HG02678 (cell line): ENCODE measurements around the gene CCM2.

ENCODE experiments used
- ATAC-seq: cut with Tn5 transposase; IDR thresholded peaks from one replicate; pipeline ENCODE4 v1.9.1; 2021; ENCODE audit warnings: mild to moderate bottlenecking, moderate library complexity; ENCODE audit not compliant: unreplicated experiment

Gene CCM2

DNA sequence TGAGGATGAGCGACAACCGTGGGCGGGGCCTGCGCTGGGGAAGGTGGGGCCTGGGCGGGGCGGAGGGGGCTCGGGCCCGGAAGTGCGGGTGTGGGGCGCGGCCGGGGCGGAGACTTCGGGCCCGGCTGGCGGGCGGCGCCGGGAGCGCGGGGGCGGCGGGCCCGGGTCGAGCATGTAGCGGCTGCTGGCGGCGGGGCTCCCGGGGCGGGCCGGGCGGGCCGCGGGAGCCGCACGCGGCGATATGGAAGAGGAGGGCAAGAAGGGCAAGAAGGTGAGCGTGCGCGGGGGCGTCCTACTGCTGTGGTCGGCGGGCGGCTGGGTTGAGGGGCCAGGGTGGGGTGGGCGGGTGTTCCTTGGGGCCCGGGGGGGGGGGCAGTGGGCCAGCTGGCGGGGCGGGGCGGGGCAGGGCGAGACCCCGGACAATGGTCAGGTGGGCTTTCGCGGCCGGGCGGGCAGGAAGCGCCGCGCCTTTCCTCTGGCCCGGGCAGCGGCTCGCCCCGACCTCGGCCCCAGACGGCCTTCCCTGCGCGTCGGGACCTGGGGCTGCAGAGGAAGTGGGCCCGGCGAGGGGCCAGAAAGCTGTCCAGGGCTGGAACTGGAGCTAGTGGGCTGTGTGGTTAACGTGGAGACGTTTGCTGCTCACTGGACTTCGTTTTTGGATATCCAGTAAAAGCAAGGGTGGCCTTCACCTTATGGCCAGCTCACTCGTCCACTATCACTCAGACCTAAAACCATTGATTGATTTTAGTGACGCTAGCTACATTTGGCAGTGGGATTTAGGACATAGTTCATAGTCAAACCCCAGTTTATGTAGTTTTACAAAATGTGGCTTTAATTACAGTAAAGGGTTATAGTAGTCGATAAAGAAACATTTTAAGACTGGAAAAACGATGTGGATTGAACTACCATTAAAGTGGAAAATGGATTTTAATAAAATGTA is at the start of gene CCM2:
TSS of gene CCM2 (plus strand) at position 109 of the 940 bp plus-strand sequence. CDS start at position 242, 133 bp downstream.
- no peak for ATAC-seq

DNA sequence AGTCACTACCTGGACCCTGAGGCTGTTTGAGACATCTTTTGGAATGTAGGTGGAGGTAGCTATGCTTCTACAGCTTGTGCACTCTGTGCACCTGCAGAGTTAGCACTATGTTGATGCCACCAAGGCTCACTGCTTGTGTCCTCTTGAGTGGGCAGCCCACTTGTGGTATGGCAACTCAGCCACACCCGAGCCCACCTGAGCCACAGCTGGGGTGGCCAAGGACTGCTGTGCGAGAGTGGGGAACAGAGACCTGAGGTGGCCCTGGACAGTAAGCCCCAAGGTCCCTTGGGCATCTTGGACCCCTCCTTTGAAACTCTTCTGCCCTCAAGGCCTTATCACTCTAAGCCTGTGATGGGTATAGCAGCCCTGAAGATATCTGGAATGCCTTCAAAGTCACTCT is 46.8 kb upstream of the CCM2 start:
- no peak for ATAC-seq

DNA sequence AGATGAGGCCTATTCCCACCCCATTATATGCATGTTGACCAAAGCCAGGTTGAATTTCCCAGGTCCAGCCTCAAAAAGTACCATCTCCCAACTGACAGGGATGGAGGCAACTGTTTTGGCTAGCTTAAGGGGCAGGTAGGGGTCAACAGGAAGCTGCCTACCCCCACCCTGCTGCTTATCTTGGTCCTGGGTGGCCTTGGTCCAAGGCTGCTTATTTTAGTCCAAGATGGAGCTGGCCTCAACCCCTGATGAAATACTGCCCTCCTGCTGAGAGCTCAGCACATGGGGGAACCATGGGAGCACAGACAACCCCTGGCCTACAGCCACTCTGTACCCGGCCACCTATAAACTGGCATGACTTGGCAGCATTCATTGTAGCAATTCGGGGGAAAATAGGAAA is 44.3 kb upstream of the CCM2 start:
- ATAC-seq = no peak

DNA sequence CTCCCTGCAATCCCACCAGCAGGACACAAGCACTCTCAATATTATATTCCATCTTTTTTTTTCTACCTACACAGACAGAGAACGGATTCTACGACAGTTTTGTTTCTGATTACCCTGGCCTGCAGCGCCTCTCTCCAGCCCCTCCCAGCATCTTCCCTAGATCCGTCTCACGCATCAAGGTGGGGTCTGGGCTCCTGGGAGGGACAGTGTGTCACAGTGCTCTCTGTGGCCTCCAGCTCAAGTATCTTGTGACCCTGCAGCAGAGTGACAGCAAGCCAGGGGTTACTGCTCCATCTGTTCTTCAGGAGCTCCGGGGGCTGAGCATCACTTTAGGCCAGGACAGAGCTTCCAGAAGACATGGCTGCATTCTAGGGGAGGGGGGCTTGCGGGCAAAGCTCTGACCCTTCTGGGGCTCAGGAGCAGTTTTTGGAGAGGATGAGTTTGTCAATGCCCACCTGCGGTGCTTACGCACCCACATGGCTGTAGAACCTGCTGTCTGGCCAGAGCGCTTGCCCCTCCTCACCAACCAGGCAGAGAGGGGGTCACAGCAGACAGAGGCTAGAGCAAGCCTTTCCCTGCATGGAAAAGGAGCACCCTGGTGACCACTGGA is 43.7 kb upstream of the CCM2 start:
- ATAC-seq = no peak

DNA sequence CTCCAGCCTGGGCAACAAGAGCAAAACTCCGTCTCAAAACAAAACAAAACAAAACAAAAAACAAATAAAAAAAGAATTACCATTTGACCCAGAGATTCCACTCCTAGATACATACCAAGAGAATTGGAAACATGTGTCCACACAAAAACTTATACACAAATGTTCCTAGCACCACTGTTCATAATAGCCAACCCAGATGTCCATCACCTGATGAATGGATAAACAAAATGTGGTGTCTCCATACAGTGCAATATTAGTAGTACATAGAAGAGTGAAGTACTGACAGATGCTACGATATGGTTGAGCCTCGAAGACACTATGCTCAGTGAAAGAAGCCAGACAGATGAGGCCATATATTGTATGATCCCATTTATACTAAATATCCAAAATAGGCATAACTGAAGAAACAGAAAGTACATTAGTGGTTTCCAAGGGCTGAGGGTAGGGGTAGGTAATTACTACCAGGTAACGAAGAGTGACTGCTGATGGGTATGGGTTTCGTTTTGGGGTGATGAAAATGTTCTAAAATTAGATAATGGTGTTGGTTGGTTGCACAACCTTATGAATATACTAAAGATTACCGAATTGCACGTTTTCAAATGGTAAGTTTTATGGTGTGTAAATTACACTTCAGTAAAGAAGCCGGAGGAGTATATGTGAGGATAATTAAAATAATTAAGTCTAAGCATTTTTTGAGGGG is 41.2 kb upstream of the CCM2 start:
- ATAC-seq = no peak

DNA sequence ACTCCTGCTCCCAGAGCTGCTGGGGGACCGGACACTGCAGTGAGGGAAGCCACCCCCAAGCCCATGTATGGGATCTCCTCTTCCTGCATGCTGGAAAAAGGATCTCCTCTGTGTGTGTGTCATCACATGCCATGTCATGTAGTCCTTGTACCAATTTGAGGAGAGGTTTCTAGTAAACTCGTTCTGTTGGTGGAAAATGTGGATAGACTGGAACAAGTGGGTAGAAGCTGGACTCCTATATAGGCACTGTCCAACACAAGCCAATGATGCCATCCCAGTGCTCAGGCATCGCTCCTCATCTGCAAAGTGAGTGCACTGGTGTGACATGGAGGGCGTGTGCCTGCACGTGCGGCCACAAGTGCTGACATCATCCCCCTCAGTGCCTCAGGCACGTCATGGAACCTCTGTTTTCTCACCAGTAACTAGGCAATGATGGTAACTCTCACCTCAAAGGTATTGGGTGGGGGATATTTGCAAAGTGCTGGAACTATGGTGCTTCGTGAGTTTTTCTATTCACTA is 40.5 kb upstream of the CCM2 start:
- no peak for ATAC-seq

DNA sequence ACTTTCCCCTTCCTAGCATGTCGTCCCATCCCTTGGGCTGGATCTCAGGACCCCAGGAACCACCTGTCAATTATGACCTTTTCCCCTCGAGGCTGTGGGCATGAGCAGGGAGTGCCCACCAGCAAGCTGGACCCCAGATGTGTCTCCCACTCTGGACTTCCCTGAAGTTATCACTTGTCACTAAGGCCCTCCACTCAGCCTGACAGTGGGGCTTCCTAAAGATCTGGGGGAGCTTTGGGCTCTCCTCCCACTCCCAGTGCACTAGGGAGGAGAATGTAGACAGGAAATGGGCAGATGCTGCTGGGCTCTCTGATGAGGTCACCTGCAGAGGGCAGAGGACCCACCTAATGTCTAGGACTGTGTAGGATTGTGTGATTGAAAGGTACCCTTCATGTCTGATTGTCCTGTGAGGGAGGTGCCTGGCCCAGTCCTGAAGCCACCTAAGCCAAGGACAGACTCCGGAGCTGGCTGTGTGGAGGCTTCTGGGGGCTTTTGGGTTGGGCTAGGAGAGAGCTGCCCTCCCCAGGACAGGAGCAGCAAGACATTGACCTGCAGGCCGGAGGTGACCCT is 39.9 kb upstream of the CCM2 start:
- ATAC-seq = no peak

DNA sequence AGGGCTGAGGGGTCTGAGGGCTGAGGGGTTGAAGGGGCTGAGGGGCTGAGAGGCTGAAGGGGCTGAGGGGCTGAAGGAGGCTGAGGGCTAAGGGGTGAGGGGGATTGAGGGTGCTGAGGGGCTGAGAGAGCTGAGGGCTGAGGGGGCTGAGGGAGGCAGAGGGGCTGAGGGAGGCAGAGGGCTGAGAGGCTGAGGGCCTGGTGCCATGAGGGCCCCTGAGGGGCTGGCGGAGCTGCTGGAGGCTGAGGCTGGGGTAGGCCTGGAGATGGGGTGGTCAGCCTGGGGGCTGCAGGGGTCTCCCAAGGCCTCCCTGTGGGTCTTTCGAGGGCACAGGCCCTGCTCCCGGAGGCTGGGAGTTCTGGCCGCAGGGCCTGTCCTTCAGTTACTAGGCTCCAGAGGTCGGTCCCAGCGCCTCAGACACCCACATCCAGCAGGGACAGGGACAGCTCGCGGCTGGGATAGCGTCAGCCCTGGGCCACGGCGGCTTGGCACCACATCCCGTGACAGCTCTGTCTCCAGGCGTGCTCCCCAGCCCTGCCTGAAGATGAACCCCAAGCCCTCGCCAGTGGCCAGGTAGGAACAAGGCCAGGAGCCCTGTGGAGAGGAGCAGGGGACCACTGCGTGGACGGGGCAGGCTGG is 38.0 kb upstream of the CCM2 start:
- ATAC-seq = no peak

DNA sequence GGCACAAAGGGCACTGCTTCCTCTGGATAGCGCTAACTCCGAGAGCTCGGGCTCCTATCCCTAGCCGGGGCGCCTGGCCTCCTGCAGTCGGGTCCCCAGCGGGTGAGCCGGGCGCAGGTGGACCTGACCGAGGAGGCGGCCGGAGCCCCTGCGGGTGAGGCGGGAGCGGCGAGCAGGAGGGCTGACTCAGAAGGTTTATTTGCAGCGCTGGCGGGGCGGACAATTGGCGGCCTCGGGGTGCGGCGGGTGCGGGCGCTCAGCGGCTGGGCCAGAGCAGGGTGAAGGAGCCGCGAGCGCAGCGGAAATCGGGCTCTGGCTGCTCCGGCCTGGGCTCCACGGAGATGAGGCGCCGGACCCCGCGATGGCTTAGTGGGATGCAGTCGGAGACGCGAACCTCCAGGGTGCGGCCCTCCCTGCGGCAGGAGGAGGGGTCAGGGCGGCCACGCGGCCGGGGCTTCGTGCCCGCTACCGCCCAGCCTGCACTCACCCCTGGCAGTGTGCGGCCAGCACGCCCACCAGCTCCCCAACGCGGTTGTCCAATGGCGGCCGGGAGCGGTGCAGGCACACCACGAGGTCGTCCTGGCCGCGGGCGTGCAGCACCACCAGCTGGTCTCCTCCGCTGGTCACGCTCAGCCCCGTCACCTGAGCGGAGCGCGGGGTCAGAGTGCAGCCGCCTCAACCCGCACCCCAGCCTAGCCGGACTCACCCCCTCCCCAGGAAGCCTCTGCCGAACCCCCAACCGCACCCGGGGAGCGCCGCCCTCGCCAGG is 37.3 kb upstream of the CCM2 start:
- ATAC-seq = no peak

DNA sequence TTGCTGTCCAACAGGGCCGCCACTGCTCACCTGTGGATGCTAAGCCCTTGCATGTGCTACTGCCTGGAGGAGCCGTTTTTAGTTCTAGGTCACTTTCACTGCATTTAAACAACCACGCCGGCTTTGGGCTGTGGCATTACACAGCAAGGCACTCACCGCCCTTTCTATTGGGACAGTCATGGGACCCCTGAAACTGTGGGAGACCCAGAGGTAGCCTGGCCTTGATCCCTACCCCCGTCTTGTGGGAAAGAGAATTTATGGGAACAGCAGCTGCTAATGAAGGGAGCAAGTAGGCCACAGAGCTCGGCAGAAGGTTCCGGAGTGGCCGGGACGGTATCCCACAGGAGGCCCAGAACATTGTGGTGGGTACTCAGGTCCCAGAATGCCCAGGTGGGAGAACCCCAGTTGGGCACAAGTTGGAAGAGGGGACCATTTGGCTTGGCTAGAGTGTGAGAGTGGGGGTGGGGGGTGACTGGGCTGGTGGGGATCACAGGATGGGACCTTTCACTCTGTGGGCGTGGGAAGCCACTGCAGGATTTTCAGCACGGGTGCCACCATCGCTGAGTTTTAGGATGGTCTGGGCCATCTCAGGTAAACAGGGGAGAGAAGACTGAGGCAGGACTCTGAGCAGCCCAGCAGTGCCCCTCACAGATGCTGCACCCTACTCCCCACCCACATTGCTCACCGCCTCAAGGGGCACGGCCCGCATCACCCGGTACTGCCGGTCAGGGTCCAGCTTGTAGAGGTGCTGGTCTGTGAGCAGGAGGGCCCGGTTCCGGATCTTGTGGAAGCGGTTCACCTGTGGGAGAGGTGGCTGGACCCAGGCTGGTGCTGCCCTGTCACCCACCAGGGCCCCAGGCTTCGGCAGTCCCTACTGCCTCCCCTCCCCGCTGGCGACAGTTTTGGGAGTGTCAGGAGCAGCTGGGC is 36.4 kb upstream of the CCM2 start:
- ATAC-seq = no peak

DNA sequence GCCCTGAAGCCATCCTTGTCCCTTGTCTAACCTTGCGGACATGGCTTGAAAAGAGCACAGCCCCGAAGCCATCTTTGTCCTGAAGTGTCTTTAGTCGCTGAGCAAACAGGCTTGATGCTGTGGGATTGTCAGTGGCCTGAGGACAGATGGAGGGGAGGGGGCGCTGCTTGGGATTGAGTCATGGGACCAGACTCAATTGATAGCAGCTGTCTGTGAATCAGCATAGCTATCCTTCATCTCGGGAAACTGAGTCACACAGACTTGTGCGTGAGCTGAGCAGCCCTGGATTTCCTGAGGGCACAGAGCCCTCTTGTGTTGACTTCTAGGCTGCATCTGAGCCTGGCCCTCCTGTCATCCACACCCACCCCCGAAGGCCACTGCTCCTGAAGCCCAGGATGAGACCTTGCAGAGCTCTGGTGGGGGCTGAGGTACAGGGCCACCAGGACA is 35.6 kb upstream of the CCM2 start:
- no peak for ATAC-seq

DNA sequence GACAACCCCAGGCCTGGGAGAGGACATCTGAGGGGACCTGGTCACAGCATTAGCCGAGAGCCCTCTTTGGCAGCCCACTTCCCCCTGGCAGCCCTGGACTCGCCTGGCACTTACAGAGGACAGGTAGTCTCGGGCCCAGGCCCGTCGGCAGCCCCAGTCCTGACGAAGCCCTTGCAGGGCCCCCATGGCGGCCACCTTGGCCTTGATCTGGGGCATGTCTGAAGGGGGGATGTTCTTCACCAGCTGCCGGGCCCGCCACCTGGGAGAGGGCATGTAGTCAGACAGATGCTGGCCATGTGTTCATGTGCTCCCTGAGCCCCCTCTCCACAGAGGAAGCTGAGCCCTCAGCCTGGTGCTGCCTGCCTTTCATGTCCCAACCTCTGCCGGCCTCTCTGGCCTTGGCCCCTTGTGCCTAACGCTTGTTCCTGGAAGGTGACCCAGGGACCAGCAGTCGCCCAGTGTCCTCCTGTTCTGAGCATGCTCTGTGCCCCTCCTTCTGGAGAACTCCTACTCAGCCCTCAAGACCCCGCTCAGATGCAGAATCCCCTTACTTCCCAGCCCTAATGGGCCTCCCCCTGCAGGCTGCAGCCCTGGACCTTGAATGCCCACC is 35.1 kb upstream of the CCM2 start:
- no peak for ATAC-seq

DNA sequence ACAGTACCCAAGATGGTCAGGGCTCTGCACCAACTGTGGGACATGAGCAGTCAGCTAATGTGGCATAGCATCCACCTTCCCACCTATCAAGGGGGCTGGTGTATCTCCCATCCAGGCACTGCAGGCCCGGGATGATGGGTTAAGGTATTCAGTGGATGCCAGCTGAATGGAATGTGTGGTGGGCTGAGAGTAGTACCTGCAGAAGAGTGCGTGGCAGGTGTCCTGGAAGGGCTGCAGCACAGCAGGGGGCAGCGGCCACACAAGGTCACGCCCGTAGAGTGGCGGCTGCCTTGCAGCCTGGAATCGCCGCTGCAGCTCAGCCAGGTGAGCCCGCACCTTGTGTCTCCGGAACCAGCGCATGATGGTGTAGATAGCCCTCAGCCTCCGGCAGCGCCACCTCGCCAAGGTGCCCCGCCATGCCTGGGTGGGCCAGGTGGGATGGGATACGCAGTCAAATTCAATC is 34.5 kb upstream of the CCM2 start:
- no peak for ATAC-seq

DNA sequence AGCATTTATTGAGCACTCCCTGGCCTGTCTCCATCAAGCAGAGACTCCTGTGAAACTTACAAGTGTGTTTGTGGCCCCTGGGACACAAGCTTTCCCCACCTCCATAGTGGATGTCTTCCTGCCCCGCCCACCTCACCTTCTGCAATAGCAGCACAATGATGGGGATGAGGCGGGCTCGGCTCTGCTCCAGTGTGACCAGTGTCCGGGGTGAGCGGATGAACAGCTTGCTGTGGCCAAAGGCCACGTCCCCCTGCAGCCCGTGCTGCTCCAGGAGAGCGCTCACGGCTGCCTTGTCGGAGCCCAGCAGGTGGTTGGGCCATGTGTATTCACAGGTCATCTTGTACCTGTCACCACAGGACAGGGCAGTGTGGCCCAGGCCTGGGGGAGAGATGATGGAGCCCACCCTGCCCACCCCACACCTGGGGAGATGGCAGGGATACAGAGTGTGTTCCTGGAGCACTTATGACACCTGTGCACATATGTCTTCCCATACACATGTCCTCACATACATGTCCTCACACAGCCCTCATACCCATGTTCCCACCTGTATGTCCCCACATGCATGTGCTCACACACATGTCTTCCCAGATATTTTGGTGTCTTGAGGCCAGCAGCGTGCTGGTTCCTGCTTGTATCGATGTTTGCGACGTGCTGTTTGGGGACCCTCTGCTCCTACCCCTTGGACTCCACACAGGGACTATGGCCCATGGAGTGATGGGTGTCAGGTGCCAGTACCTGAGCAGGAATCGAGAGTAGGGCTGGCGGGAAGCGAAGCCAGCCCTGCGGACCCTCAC is 33.9 kb upstream of the CCM2 start:
- no peak for ATAC-seq

DNA sequence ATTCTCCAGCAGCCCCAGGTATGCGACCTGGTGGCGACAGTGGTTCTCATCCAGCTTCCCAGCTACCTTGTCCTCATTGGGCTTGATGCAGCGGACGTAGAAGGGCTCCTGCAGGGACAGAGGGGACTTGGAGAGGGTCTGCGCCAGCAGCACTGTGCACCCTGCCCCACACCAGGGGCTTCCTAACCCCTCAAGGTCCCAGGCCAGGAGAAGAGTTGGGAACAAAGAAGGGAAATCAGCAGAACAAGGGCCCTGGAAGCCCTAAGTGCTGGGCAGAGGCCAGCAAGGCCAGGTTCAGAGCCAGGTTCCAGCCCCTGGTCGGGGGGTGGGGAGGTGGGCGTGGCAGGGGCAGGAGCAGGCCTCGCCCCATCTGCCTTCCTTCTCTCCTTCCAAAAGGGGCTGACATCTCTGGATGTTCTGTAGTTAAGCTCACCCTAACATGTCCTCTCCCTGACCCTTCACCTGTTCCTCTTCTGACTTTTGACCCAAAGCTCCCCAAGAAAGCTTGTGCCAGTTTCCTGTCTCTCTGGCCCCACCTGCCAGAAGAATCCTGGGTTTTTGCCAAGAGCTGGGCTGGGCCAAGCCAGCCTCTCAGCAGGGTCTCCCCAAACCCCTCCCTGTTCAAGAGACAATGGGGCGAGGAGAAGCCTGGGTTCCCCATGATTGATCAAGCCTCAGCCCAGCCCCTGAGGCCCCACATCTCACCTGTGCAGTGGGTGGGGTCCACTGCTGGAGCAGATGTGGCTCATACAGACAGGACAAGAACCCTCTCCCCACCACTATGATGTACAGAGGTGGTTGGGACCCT is 33.1 kb upstream of the CCM2 start:
- no peak for ATAC-seq

DNA sequence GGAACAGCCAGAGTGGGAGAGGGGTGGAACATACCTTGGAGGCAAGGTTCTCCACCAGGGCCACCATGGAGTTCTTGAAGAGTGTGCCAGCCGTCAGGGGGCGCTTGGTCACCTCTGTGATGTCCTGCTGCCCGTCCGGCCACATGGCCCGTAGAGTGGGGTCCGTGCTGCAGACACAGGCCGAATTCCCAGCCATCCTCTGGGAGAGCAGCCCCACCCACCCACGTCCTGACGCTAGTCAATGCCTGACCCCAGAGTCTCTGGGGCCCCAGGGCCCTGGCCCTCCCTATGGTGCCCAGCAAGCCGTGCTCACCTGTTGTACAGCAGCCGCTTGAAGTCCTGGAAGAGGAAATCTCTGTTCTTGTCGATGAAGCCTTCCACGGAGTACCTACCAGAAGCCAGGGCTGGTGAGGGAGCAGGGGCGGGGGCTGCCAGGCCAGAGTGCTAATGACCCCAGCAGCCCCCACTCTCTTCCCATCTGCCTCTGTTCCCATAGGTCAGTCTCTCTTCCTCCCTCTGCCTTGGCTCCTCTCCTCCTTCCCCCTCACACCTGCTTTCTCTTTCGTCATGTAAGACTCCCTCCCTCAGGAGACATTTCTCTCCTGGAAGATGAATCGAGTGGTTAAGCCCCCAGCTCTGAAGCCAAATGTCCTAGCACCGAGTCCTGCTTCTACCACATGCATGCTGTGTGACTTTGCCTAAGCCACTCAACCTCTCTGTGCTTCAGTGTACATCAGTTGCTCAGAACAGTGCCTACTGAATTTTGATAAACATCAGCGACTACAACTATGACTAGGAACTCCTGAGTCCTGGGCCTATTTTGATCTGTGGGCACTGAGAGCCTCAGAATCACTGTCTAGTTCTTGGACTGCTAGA is 32.2 kb upstream of the CCM2 start:
- ATAC-seq = no peak
